ENCODE measurements around the gene C1orf105. TPM values are rescaled to one million over a fixed set of nuclear protein-coding genes. Genes with fewer than 3 reads are reported as not detected.

The C1orf105 gene
- total and polyA plus RNA-seq, 10 of the 15 experiments (the other 5 are each of a cell fraction or from before 2014, with no cell fraction given) = not detected

GRCh38 chr1:172466795-172467407 lies 46.4 kb downstream of the C1orf105 start:
- in situ Hi-C loops (cut with MboI) = no loop called here

More at GRCh38 chr1:172466795-172467407, 46.4 kb downstream of the C1orf105 start:
- H3K27ac ChIP-seq (ENCODE audit: control insufficient read depth, insufficient read depth) = no peak overlapping the region
- no peak overlapping the region for H3K4me2 ChIP-seq (ENCODE audit: control insufficient read depth, insufficient read depth)
- intact Hi-C loops (cut with micrococcal nuclease; ENCODE audit: unreplicated experiment) = no loop called here
- H3K9me3 ChIP-seq (replicated peaks; ENCODE audit: control insufficient read depth, insufficient read depth, low read length) = no peaks in the 10 kb centered on the region
- no peak for TF ChIP-seq RBBP5 (conservative IDR thresholded peaks at IDR 0.05)
- no peak for TF ChIP-seq USF2 (IDR thresholded peaks at IDR 0.05; ENCODE audit: borderline replicate concordance, low read depth, low read length)
- TF ChIP-seq ELK1 (IDR thresholded peaks at IDR 0.05; ENCODE audit: low read depth, low read length) = no peak
- no peak for TF ChIP-seq HSF1 (IDR thresholded peaks at IDR 0.05; ENCODE audit: low read depth, low read length)
- no peak for TF ChIP-seq PRDM15 (CRISPR knock-in tag; IDR thresholded peaks at IDR 0.05)
- no peak for TF ChIP-seq MTA3 (IDR thresholded peaks at IDR 0.05; ENCODE audit: borderline replicate concordance, low read length)
- TF ChIP-seq RFX5 (IDR thresholded peaks at IDR 0.05; ENCODE audit: low read depth, low read length) = no peak
- no peak for TF ChIP-seq PBX3 (IDR thresholded peaks at IDR 0.05; ENCODE audit: insufficient replicate concordance, low read depth, low read length)
- TF ChIP-seq MTA2 (IDR thresholded peaks at IDR 0.05; ENCODE audit: low read depth) = no peak
- TF ChIP-seq NR2C1 (IDR thresholded peaks at IDR 0.05) = no peak
- TF ChIP-seq TCF12 (IDR thresholded peaks at IDR 0.05; ENCODE audit: low read depth, low read length) = no peak
- TF ChIP-seq IRF4 (IDR thresholded peaks at IDR 0.05; ENCODE audit: low read depth, low read length) = no peak
- TF ChIP-seq CREM (IDR thresholded peaks at IDR 0.05; ENCODE audit: low read depth) = no peak
- TF ChIP-seq JUNB (IDR thresholded peaks at IDR 0.05) = no peak
- TF ChIP-seq RB1 (IDR thresholded peaks at IDR 0.05; ENCODE audit: borderline replicate concordance) = no peak
- no TSS peak for BruUV-seq (replicated peaks)
- WGBS (ENCODE audit: insufficient coverage, insufficient replicate concordance, low lambda C conversion rate, missing lambda C conversion rate) = 67% methylated on average over 3 of the region's 3 CpGs
- H3K9ac ChIP-seq (ENCODE audit: control insufficient read depth, insufficient read depth, low read length) = no peak overlapping the region
- CTCF ChIA-PET = interaction anchor here (1.0 to 2.1 kb wide), 2 partner anchors 16 to 253 kb away, joined by 4 to 6 read pairs; no protein-coding TSS in a partner anchor
- ATAC-seq (no peak), DNase-seq (ENCODE audit: low read depth, low spot score) (no peak), FAIRE-seq (no peak)
- POLR2A ChIA-PET = no interaction called here
- RAD21 ChIA-PET (ENCODE audit: unreplicated experiment) = no interaction called here
- H3K4me3 ChIP-seq = no peak overlapping the region
- no peaks in the 10 kb centered on the region; a peak in 2 of 4 replicates for H3K27me3 ChIP-seq (replicated peaks in 1 of 2; ENCODE audit: control insufficient read depth in 2 of 2, insufficient read depth in 2 of 2, low read length in 1 of 2)
- no peaks in the 10 kb centered on the region for H4K20me1 ChIP-seq (ENCODE audit: control insufficient read depth, insufficient read depth)
- no peaks in the 10 kb centered on the region for H3K79me2 ChIP-seq (ENCODE audit: control insufficient read depth, insufficient read depth, low read length)
- H2AFZ ChIP-seq (ENCODE audit: control insufficient read depth, low read depth, low read length) = no peak overlapping the region
- SMC1A ChIA-PET (ENCODE audit: uncharacterized antibody, unreplicated experiment) = no interaction called here
- no peaks in the 10 kb centered on the region for H3K36me3 ChIP-seq (ENCODE audit: control insufficient read depth in 2 of 2, insufficient read depth in 2 of 2, low read length in 1 of 2)
- H3K4me1 ChIP-seq (ENCODE audit: control insufficient read depth, insufficient read depth, low read length) = no peaks in the 10 kb centered on the region

Data from GM12878 (cell line).